ENCODE results near the gene PRDX5. TPM values are rescaled to one million over a fixed set of nuclear protein-coding genes. Genes with fewer than 3 reads are reported as not detected.

PRDX5 gene
- total RNA-seq, 1 experiment from 2014 or later = 274 TPM

GRCh38 chr11:64292460-64293254 is 25.3 kb upstream of the PRDX5 start:
- Mint-ChIP-seq H3K27ac (ENCODE audit: low read depth, unreplicated experiment) (no peak overlapping the region), H3K4me3 (ENCODE audit: unreplicated experiment) (no peak overlapping the region), H3K9me3 (ENCODE audit: unreplicated experiment) (no peaks in the 10 kb centered on the region), H3K36me3 (ENCODE audit: insufficient read depth, unreplicated experiment) (peaks cover 6% of the 10 kb centered on the region), H3K27me3 (ENCODE audit: insufficient read depth, unreplicated experiment) (peaks cover 11% of the 10 kb centered on the region), H3K4me1 (ENCODE audit: insufficient read depth, unreplicated experiment) (peaks cover 10% of the 10 kb centered on the region)
- no peak for TF ChIP-seq CTCF (IDR thresholded peaks at IDR 0.05; ENCODE audit: unreplicated experiment)
- POLR2A ChIA-PET = interaction anchor here (0.6 kb wide), 1 partner anchor 25 kb away, joined by 4 read pairs; the partner anchor contains the start of gene TRMT112
- CTCF ChIA-PET = interaction anchor here (0.6 to 1.9 kb wide), 4 partner anchors 9 to 62 kb away, joined by 3 to 14 read pairs (median 6); no protein-coding TSS in a partner anchor
- no TSS peak for BruUV-seq (replicated peaks)
- DNase-seq (ENCODE audit: unreplicated experiment) = no peak
- intact Hi-C loops (cut with micrococcal nuclease) = no loop called here

GRCh38 chr11:64294774-64295173 is 23.1 kb upstream of the PRDX5 start:
- no peak for DNase-seq (ENCODE audit: unreplicated experiment)
- intact Hi-C loops (cut with micrococcal nuclease) = no loop called here
- H3K27me3 Mint-ChIP-seq (ENCODE audit: insufficient read depth, unreplicated experiment) = peaks cover 11% of the 10 kb centered on the region
- no peak overlapping the region for H3K4me3 Mint-ChIP-seq (ENCODE audit: unreplicated experiment)
- POLR2A ChIA-PET = interaction anchor here (0.6 to 1.1 kb wide), 2 partner anchors 18 to 49 kb away, joined by 3 to 6 read pairs; no protein-coding TSS in a partner anchor
- no peak overlapping the region for H3K27ac Mint-ChIP-seq (ENCODE audit: low read depth, unreplicated experiment)
- CTCF ChIA-PET = interaction anchor here (0.9 kb wide), 1 partner anchor 37 kb away, joined by 3 read pairs; no protein-coding TSS in a partner anchor
- no peak for TF ChIP-seq CTCF (IDR thresholded peaks at IDR 0.05; ENCODE audit: unreplicated experiment)
- no TSS peak for BruUV-seq (replicated peaks)
- H3K9me3 Mint-ChIP-seq (ENCODE audit: unreplicated experiment) = no peaks in the 10 kb centered on the region
- H3K4me1 Mint-ChIP-seq (ENCODE audit: insufficient read depth, unreplicated experiment) = peaks cover 10% of the 10 kb centered on the region
- peaks cover 6% of the 10 kb centered on the region for H3K36me3 Mint-ChIP-seq (ENCODE audit: insufficient read depth, unreplicated experiment)

GRCh38 chr11:64295760-64296159 is 22.2 kb upstream of the PRDX5 start:
- TF ChIP-seq CTCF (IDR thresholded peaks at IDR 0.05; ENCODE audit: unreplicated experiment) = no peak
- H3K36me3 Mint-ChIP-seq (ENCODE audit: insufficient read depth, unreplicated experiment) = peaks cover 2% of the 10 kb centered on the region
- H3K4me3 Mint-ChIP-seq (ENCODE audit: unreplicated experiment) = no peak overlapping the region
- DNase-seq (ENCODE audit: unreplicated experiment) = no peak
- no peaks in the 10 kb centered on the region for H3K9me3 Mint-ChIP-seq (ENCODE audit: unreplicated experiment)
- H3K27me3 Mint-ChIP-seq (ENCODE audit: insufficient read depth, unreplicated experiment) = peaks cover 6% of the 10 kb centered on the region
- CTCF ChIA-PET = interaction anchor here (0.7 to 1.0 kb wide), 4 partner anchors 24 to 112 kb away, joined by 3 to 5 read pairs (median 3); no protein-coding TSS in a partner anchor
- intact Hi-C loops (cut with micrococcal nuclease) = no loop called here
- H3K27ac Mint-ChIP-seq (ENCODE audit: low read depth, unreplicated experiment) = no peak overlapping the region
- BruUV-seq (replicated peaks) = no TSS peak
- H3K4me1 Mint-ChIP-seq (ENCODE audit: insufficient read depth, unreplicated experiment) = peaks cover 10% of the 10 kb centered on the region
- POLR2A ChIA-PET = interaction anchor here (0.8 to 2.6 kb wide), 5 partner anchors 10 to 26 kb away, joined by 4 to 11 read pairs (median 5); partner anchors contain the start of genes BAD, GPR137 and PRDX5

GRCh38 chr11:64296236-64296635 is 21.7 kb upstream of the PRDX5 start:
- H3K27ac Mint-ChIP-seq (ENCODE audit: low read depth, unreplicated experiment) = no peak overlapping the region
- peaks cover under 1% of the 10 kb centered on the region for H3K27me3 Mint-ChIP-seq (ENCODE audit: insufficient read depth, unreplicated experiment)
- no peaks in the 10 kb centered on the region for H3K36me3 Mint-ChIP-seq (ENCODE audit: insufficient read depth, unreplicated experiment)
- no peaks in the 10 kb centered on the region for H3K9me3 Mint-ChIP-seq (ENCODE audit: unreplicated experiment)
- no peak overlapping the region for H3K4me3 Mint-ChIP-seq (ENCODE audit: unreplicated experiment)
- intact Hi-C loops (cut with micrococcal nuclease) = no loop called here
- ChIA-PET POLR2A (interaction anchor here (0.5 to 2.6 kb wide), 6 partner anchors 10 to 42 kb away, joined by 3 to 11 read pairs (median 5); partner anchors contain the start of genes BAD, GPR137 and PRDX5), CTCF (interaction anchor here (0.8 to 1.0 kb wide), 3 partner anchors 24 to 91 kb away, joined by 3 to 5 read pairs (median 4); no protein-coding TSS in a partner anchor)
- DNase-seq (ENCODE audit: unreplicated experiment) = no peak
- BruUV-seq (replicated peaks) = no TSS peak
- H3K4me1 Mint-ChIP-seq (ENCODE audit: insufficient read depth, unreplicated experiment) = peaks cover 10% of the 10 kb centered on the region
- TF ChIP-seq CTCF (IDR thresholded peaks at IDR 0.05; ENCODE audit: unreplicated experiment) = no peak

Data from MCF 10A (cell line).